HG02798 (cell line): ENCODE data around the gene GAS7.
"Not testable (repeated sequence)": the region's sequence is repeated elsewhere in the genome, so short reads cannot be mapped to it uniquely, and the experiment has no call there.

Experiments used
- ATAC-seq: cut with Tn5 transposase; IDR thresholded peaks from one replicate; pipeline ENCODE4 v1.9.1; 2021; ENCODE audit warnings: mild to moderate bottlenecking; ENCODE audit not compliant: unreplicated experiment, poor library complexity

The GAS7 gene

DNA sequence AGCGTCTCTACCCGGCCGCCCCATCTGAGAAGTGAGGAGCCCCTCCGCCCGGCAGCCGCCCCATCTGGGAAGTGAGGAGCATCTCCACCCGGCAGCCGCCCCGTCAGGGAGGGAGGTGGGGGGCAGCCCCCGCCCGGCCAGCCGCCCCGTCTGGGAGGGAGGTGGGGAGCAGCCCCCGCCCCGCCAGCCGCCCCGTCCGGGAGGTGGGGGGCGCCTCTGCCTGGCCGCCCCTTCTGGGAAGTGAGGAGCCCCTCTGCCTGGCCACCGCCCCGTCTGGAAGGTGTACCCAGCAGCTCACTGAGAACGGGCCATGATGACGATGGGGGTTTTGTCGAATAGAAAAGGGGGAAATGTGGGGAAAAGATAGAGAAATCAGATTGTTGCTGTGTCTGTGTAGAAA is 140.9 kb downstream of the GAS7 start:
- not testable (repeated sequence) for ATAC-seq

DNA sequence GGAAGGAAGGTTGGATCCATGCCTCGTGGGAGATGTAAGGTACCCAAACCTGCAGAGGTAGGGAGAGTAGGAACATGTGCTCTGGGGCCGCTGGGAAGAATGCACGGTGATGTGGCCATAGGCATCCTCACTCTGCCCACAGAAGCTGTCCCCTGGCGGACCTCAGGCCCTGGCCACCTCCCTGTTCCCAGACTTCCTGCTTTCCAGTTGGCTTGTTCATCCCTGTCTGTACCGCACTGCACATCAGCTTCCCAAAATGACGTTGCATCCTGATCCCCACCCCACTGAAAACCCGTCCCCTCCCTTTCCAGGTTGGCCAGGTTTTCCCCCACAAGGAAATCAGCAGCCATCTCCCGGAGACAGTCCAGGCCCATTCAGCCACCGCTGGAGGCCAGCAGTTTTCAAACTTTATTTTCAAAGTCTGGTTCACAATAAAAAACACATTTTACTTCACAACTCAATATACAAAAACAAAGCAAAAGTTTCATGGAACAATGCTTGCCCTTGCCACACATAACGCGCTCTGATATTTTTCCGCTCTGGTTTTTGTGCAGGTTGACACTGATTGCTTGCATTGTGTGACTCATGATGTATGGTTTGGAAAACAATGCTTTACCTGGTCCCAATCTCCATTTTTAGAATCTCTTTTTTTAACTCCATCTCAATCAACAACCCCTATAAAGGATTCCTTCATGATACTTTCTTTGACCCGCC is 143.0 kb downstream of the GAS7 start:
- no peak for ATAC-seq

DNA sequence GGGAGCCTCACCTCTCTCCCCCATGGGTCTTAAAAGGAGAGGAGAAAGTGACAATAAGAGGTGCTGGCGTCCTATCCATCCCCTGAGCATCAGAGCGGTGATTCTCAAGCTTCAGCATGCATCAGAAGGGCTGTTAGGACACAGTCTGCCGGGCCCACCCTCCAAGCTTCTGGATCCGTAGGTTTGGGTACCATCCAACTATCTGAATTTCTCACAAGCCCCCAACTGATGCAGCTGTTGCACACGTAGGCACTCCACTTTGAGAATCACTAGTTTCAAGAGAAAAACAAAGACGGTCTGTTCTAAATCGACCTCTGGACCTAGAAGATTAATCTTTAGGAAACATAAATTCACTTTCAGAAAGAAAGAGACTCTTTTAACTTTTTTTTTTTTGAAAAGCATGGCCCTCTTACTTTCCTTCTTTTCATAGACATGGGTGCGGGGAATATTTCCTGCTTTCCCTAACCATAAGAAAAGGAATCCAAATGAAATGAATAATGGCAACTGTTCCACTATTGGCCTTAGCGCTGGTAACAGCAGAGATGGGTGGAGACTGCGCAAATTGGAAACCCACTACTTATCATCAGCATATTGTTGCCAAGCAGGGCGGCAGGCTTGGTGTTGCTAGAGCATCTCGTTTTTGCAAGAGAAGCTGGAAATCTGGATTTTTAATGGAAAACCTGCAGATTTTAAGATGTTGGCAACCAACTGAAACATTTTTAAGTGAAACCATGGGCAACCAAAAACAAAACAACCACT is 144.4 kb downstream of the GAS7 start:
- ATAC-seq = no peak

- ATAC-seq = peak; percentile 45
These were observed 146.1 kb downstream of the GAS7 start for GRCh38 chr17:10052106-10052813.

GRCh38 chr17:10051112-10051511 is 147.3 kb downstream of the GAS7 start:
- no peak for ATAC-seq

- peak; percentile 51 for ATAC-seq
These were observed 147.8 kb downstream of the GAS7 start for GRCh38 chr17:10050597-10051101.

GRCh38 chr17:10048629-10049350 is 149.6 kb downstream of the GAS7 start:
- ATAC-seq = no peak

GRCh38 chr17:10046786-10047785 is 151.3 kb downstream of the GAS7 start:
- ATAC-seq = peak; percentile 58

GRCh38 chr17:10045871-10046658 is 152.3 kb downstream of the GAS7 start:
- no peak for ATAC-seq

DNA sequence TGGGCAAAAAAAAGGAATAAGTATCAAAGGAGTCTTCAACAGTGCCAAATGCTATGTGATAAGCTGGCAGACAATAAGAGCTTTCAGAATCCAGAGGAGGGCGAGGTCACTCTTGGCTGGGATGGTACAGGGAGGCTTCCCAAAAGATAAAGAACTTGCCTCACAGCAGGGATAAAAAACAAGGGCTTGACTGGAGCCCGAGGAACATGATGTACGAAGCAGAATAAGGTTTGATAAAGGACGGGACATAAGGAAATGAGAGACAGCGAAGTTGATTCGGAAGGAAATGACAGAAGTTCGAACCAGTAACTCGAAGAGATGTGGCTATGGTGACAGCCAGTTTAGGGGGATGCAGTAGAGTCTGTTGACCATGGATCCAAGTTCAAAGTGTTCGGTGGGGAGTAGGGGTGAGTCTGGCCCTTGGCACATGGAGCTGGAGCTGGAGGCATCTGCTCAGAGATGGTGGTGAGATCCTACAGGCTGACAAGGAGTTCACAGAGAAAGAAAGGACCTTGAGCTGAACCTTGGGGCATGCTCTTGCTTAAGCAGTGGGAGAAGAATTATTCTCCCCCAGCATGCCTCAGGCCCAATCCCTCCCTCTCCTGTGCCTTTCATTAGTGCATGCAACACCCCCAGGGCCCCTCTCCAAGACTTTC is 155.7 kb downstream of the GAS7 start:
- no peak for ATAC-seq

DNA sequence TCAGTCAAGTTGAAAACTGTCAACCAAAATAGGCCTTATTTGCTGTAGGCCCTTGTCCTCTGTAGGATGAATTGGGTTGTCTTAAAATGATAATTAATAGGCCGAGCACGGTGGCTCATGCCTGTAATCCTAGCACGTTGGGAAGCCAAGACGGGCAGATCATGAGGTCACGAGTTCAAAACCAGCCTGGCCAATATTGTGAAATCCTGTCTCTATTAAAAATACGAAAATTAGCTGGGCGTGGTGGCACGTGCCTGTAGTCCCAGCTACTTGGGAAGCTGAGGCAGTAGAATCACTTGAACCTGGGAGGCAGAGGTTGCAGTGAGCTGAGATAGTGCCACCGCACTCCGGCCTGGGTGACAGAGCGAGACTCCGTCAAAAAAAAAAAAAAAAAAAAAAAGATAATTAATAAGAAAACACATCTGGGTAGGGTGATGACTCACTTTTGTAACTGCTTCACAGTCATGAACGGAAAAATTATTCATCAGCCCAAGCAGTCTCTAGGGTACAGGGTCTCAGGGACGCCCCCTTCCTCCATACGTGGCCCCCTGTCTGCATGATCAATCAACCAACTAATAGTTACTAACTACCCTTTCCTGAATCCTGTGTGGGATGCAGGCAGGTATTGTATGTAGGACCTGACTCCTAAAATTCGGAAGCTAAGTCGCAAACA is 156.4 kb downstream of the GAS7 start:
- ATAC-seq = no peak

DNA sequence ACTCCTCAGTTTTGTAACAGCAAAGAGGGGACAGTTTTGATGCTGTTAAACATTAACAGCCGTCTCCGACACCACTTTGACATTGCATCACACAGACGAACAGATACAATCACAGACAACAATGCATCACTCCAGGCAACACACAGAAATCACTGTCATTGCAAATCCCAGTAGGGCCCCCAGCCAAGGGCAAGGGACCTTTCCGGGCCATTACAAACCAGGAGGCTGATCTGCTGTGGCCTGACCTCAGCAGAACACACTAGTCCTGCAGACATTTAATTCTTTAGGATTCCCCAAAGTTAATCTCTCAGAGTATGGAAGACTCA is 157.2 kb downstream of the GAS7 start:
- no peak for ATAC-seq

DNA sequence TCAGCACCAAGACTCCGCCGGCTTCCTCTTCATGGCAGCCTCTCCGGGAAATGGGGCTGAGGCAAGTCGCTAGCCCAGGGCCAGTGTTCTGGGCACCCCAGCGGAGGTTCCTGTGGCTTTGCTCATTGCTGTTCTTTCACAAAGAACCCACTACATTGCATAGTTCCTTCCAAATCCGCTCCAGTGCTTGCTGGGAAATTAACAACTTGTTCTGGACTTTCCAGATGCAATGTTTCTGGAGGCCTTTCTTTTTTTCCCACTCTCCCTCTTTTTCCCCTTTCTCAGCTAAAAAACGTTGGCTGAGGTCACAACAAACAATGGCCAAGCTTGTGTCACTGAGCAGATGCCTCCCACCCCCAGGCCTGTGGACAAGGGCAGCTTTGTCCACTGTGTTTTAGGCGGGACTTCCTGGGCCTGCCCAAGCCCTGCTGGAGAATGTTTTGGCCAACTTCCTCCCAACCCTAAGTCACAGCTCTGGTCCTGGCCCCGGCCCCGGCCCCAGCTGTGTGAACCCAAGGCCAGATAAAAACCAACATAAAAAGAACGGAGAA is 161.8 kb downstream of the GAS7 start:
- no peak for ATAC-seq

DNA sequence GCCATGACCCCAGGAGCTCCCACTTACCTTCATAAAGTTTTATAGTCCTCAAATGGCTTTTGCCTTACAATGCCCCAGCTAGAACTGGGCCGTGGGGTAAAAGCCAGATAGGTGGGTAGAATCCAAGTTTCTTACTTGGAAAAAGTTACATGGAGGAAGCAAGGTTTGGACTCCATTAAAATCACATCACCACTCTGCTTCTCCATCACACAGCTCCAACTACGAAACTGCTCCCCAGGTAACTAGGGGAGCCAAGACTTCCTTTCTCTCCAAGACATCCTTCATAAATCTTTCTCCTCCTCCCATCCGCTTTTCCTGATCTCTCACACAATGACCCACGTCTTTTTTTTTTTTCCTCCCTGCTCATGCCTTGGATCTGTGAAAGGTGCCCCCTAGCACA is 162.5 kb downstream of the GAS7 start:
- no peak for ATAC-seq

GRCh38 chr17:10034719-10035475 is 163.5 kb downstream of the GAS7 start:
- ATAC-seq = no peak

- ATAC-seq = no peak
These were observed 164.4 kb downstream of the GAS7 start for GRCh38 chr17:10033959-10034358.

GRCh38 chr17:10033449-10033848 is 165.0 kb downstream of the GAS7 start:
- ATAC-seq = peak; percentile 57
